NT2/D1 (cell line): ENCODE measurements around the gene POU2F2.

Source experiments
- DNase-seq: peaks from one replicate; pipeline ENCODE4 v3.0.0-alpha.2; 2011; ENCODE audit warnings: low read depth, low spot score
- H3K27me3 ChIP-seq: 2 replicates; pipeline ENCODE4 v1.6.0; 2011; ENCODE audit warnings: mild to moderate bottlenecking; ENCODE audit not compliant: insufficient read length, insufficient read depth
- H3K36me3 ChIP-seq: 2 replicates; pipeline ENCODE4 v1.6.1; 2011; ENCODE audit warnings: mild to moderate bottlenecking, low read length, mixed read lengths; ENCODE audit not compliant: insufficient read depth, insufficient read length
- H3K4me1 ChIP-seq: 2 replicates; pipeline ENCODE4 v1.5.1; 2011; ENCODE audit not compliant: insufficient read depth, insufficient read length
- H3K4me3 ChIP-seq: 2 replicates; pipeline ENCODE4 v1.5.1; 2011; ENCODE audit warnings: low read depth; ENCODE audit not compliant: insufficient read length
- H3K9ac ChIP-seq: 2 replicates; pipeline ENCODE4 v1.6.0; 2011; ENCODE audit warnings: low read depth; ENCODE audit not compliant: insufficient read length
- H3K9me3 ChIP-seq: 2 replicates; pipeline ENCODE4 v1.5.1; 2011; ENCODE audit warnings: mild to moderate bottlenecking, low read length; ENCODE audit not compliant: insufficient read depth
- SUZ12 ChIP-seq: IDR thresholded peaks from 2 replicates; pipeline ENCODE4 v1.6.1; 2011; ENCODE audit not compliant: insufficient read length, insufficient read depth; ENCODE audit errors: extremely low read depth
- YY1 ChIP-seq: IDR thresholded peaks from 2 replicates; pipeline ENCODE4 v1.6.1; 2011; ENCODE audit not compliant: insufficient read length, insufficient read depth
- ZNF274 ChIP-seq: IDR thresholded peaks from 2 replicates; pipeline ENCODE4 v1.6.1; 2011; ENCODE audit warnings: mild to moderate bottlenecking, low read depth, low read length

POU2F2 gene

GRCh38 chr19:42131149-42132029 is 857 bp downstream of the POU2F2 start:
- Histone ChIP-seq H3K4me1 (peaks cover 2% of the 10 kb centered on the region), H3K36me3 (no peaks in the 10 kb centered on the region), H3K9me3 (no peaks in the 10 kb centered on the region), H3K27me3 (peaks cover 48% of the 10 kb centered on the region), H3K4me3 (no peak overlapping the region), H3K9ac (no peak overlapping the region)
- no peak for DNase-seq
- TF ChIP-seq YY1, result no peak
- no peak for TF ChIP-seq ZNF274
- no peak for TF ChIP-seq SUZ12

GRCh38 chr19:42130254-42130573 is 2.0 kb downstream of the POU2F2 start:
- TF ChIP-seq YY1 (no peak), SUZ12 (no peak), ZNF274 (no peak)
- Histone ChIP-seq H3K36me3 (no peaks in the 10 kb centered on the region), H3K9me3 (no peaks in the 10 kb centered on the region), H3K27me3 (peaks cover 48% of the 10 kb centered on the region), H3K9ac (no peak overlapping the region), H3K4me1 (peaks cover 6% of the 10 kb centered on the region), H3K4me3 (no peak overlapping the region)
- no peak for DNase-seq

- H3K4me1 ChIP-seq, result peaks cover 6% of the 10 kb centered on the region
- TF ChIP-seq ZNF274 (no peak), YY1 (no peak), SUZ12 (no peak)
- no peak for DNase-seq
- no peaks in the 10 kb centered on the region for H3K36me3 ChIP-seq
- no peaks in the 10 kb centered on the region for H3K9me3 ChIP-seq
- H3K27me3 ChIP-seq, result peaks cover 43% of the 10 kb centered on the region
- no peak overlapping the region for H3K4me3 ChIP-seq
- no peak overlapping the region for H3K9ac ChIP-seq
Observed at GRCh38 chr19:42129399-42130253, 2.6 kb downstream of the POU2F2 start.

- TF ChIP-seq ZNF274 (no peak), YY1 (no peak), SUZ12 (no peak)
- Histone ChIP-seq H3K4me3 (no peak overlapping the region), H3K4me1 (peaks cover 6% of the 10 kb centered on the region), H3K27me3 (peaks cover 14% of the 10 kb centered on the region), H3K9ac (no peak overlapping the region), H3K36me3 (no peaks in the 10 kb centered on the region), H3K9me3 (no peaks in the 10 kb centered on the region)
- DNase-seq, result no peak
Observed at GRCh38 chr19:42126574-42126973, 5.7 kb downstream of the POU2F2 start.

- H3K9me3 ChIP-seq, result no peaks in the 10 kb centered on the region
- no peak overlapping the region for H3K4me3 ChIP-seq
- DNase-seq, result no peak
- H3K27me3 ChIP-seq, result peaks cover 8% of the 10 kb centered on the region
- H3K36me3 ChIP-seq, result no peaks in the 10 kb centered on the region
- no peak overlapping the region for H3K9ac ChIP-seq
- TF ChIP-seq YY1 (no peak), ZNF274 (no peak), SUZ12 (no peak)
- H3K4me1 ChIP-seq, result peaks cover 12% of the 10 kb centered on the region
Observed at GRCh38 chr19:42125536-42125935, 6.7 kb downstream of the POU2F2 start.

DNA sequence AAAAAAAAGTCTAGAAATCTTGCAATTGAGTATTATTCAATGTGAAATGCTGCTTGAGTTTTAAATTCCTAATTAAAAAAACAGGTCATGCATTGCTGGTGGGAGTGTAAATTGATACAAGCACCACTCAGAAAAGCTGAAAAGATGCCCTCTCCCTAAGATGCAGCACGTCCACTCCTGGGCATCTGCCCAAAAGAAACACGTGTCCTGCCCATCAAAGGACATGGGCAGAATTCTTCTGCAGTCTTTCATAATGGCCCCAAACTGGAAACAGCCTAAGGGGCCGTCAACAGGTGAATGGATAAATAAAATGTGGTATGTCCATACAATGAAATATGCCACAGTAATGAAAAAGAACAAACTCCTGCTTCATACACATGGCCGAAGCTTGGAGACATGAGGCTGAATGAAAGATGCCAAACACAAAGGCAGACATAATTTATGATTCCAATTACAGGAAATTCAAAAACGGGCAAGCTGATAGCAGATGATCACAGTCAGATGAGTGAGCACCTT is 7.8 kb downstream of the POU2F2 start:
- Histone ChIP-seq H3K4me1 (peaks cover 11% of the 10 kb centered on the region), H3K4me3 (no peak overlapping the region), H3K27me3 (no peaks in the 10 kb centered on the region), H3K9ac (no peak overlapping the region), H3K9me3 (no peaks in the 10 kb centered on the region), H3K36me3 (no peaks in the 10 kb centered on the region)
- no peak for DNase-seq
- TF ChIP-seq SUZ12 (no peak), ZNF274 (no peak), YY1 (no peak)

DNA sequence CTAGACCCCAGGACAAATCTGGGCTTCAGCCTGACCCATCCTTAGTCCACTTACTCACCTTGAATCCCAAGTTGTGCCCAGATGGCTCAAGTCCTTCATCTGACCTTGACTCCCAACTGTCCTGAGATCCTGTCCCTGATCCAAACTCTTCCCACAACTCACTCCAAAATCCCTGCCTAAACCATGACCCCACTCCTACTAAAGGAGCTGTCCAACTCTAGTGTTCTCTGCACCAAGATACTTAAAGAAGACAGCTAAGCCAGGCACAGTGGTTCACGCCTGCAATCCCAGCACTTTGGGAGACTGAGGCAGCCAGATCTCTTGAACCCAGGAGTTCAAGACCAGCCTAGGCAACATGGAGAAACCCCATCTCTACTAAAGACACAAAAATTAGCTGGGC is 8.5 kb downstream of the POU2F2 start:
- H3K36me3 ChIP-seq, result no peaks in the 10 kb centered on the region
- H3K4me1 ChIP-seq, result peaks cover 11% of the 10 kb centered on the region
- TF ChIP-seq SUZ12 (no peak), YY1 (no peak), ZNF274 (no peak)
- no peak overlapping the region for H3K9ac ChIP-seq
- no peaks in the 10 kb centered on the region for H3K9me3 ChIP-seq
- no peaks in the 10 kb centered on the region for H3K27me3 ChIP-seq
- no peak overlapping the region for H3K4me3 ChIP-seq
- no peak for DNase-seq
